Activated CD8-positive, alpha-beta memory T cell treated with anti-CD3 and anti-CD28 coated beads for 48 hours (primary cell): ENCODE data around the gene POLD4.
"Not testable (repeated sequence)": the region's sequence is repeated elsewhere in the genome, so short reads cannot be mapped to it uniquely, and the experiment has no call there.

Source experiments
- DNase-seq, 3 experiments: peaks; one replicate each; pipeline ENCODE4 v3.0.0-alpha.2; 2020; ENCODE audit warnings: low read depth in 2 of 3, low spot score in 2 of 3

The POLD4 gene

DNA sequence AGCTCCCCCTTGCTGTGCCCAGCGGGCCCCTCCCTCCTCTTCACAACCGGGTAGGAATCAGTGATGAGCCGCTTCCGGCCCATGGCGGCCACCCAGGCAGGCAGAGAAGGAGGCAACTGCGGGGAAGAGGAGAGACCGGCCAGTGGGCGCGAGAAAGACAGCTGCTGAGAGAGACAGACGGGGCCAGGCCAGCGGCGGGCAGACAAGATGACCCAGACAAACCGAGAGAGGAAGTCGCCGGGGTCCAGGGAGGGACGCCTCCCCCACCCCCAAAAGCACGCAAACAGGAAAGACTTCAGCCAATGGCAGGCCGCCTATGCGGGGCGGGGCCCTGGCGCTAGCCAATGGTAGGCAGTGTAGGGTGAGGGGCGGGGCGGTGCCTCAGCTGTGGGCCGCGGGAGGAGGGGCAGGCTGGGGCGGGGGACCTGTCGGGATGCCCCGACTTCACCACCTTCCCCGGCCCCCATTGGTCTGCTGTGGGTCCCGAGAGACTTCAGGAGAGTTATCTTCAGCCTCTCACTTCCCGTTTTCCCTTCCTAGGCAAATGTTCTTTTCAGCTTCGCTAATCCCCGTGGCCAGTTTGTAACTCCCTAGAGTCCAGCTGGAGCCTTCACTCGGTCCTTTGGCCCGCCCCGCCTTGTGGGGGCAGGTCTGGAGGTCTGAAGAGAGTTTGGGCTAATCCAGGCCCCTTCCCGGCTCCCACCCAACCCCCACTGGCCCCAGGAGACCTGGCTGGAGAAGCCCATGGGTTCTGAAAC lies at the start of gene POLD4:
POLD4 (minus strand) TSS at position 230 of the 758 bp plus-strand sequence; CDS start at position 83, 147 bp downstream.
- peak; percentile 77 to 90 (median 88) for DNase-seq

- DNase-seq = not testable (repeated sequence)
These were observed 49.7 kb upstream of the POLD4 start for GRCh38 chr11:67403085-67403484.

- not testable (repeated sequence) for DNase-seq
These were observed 49.0 kb upstream of the POLD4 start for GRCh38 chr11:67402192-67402839.

- DNase-seq = peak; percentile 88 to 92 (median 90)
These were observed 48.3 kb upstream of the POLD4 start, which contains the start of gene PPP1CA for GRCh38 chr11:67401495-67402191. PPP1CA (minus strand) TSS chr11:67401858; CDS start chr11:67401782, 76 bp downstream.

DNA sequence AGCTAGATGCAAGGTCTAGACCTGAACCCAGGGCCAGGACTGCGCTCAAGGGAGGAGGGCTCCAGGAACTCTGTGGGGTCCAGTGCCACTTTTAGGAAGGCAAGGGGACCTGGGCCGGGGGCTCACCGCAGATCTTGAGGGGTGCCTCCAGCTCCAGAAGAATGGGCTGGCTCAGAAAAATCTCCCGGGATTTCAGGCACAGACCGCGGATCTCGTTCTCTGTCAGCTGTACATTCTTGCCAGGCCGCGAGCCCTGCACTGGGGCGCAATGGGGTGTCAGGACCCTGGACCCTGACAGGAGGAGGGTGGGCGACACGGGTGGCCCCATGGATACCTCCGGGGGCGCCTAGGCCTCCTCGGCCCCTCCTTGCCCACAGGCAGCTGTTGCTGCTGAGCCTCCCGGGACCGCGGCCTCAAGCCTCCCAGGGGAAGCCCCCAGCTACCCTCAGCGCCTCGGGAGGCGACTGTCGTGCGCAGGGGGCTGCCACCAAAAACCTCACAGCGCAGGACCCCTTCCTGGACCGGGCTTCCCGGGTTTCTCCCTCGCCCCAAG lies 47.7 kb upstream of the POLD4 start:
- no peak for DNase-seq

- DNase-seq = no peak
These were observed 47.0 kb upstream of the POLD4 start for GRCh38 chr11:67400251-67400941.

GRCh38 chr11:67398661-67399563 lies 45.6 kb upstream of the POLD4 start:
- no peak for DNase-seq

- DNase-seq = no peak
These were observed 44.8 kb upstream of the POLD4 start for GRCh38 chr11:67397986-67398660.

DNA sequence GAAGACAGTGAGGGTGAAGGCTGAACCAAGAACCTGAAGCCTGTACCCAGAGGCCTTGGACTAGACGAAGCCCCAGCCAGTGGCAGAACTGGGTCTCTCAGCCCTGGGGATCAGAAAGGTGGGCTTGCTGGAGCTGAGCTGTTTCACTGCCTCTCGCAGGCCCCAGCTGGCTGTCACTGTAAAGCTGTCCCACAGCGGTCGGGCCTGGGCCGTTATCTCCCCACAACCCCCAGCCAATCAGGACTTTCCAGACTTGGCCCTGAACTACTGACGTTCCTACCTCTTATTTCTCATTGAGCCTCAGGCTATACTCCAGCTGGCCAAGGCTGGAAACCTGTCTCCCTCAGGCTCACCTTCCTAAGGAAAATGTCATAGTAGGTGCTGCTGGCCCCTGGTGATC lies 44.2 kb upstream of the POLD4 start:
- no peak for DNase-seq

GRCh38 chr11:67396587-67397389 lies 43.4 kb upstream of the POLD4 start:
- no peak for DNase-seq

DNA sequence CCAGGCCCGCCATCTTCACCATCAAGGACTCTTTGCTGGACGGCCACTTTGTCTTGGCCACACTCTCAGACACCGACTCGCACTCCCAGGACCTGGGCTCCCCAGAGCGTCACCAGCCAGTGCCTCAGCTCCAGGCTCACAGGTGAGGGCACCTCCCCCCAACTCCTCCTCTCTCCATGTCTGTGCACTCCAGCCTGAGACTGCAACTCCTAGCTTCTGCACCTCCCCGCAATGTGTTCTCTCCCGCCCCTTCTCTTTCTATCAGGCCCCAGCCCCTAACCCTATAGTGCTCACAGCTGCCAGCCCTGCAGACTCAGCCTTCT lies 42.9 kb upstream of the POLD4 start:
- no peak for DNase-seq

DNA sequence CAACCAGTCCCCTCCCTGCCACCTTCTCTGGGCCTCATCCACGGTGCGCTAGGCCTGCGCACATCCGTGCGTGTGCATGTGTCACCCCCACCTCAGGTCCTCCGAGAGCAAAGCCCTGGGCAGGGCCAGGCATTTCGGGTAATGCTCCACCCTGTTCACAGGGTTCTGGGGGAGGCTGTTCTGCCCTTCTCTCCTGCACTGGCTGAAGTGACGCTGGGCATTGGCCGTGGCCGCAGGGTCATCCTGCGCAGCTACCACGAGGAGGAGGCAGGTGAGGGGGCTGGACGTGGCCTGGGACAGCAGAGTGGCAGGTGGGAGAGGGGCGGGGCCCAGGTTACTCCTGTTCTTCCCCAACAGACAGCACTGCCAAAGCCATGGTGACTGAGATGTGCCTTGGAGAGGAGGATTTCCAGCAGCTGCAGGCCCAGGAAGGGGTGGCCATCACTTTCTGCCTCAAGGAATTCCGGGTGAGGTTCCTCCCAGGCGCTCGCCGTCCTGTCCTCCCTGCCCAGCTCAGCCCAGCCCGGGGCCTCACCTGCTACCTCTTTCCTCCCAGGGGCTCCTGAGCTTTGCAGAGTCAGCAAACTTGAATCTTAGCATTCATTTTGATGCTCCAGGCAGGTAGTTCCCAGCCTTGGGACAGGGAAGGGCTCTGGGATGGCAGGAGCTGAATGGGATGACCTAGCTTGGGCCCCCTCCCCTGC lies 42.4 kb upstream of the POLD4 start:
- no peak for DNase-seq

DNA sequence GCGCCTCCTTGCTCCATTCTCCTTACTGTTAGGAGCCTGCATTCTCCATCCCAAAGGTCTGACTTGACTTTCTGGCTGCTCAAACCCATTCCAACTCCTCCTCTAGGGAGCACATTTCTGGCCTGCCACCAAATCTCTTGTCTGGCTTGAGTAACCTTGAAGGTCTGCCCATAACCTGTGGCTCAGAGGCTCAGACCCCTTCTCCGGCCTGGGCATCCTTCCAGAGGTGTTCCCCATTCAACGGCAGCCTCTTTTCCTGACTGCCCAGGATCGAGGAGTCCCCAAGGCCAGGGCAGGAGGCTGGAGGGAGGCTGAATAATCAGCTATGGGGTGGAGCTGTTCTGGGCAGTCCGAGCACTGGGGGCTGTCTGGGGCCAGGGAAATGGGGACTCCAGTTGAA lies 40.6 kb upstream of the POLD4 start:
- DNase-seq = no peak

DNA sequence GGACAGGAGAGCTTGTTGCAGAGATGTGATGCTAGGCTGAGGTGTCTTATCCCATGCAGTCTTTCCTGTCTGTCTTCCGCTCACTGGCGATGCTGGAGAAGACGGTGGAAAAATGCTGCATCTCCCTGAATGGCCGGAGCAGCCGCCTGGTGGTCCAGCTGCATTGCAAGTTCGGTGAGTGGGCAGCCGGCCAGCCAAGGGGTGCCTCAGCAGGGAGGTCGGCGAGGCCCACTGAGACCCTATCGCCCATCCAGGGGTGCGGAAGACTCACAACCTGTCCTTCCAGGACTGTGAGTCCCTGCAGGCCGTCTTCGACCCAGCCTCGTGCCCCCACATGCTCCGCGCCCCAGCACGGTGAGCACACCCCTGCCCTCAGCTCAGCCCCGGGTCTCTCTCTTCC lies 40.1 kb upstream of the POLD4 start:
- no peak for DNase-seq

GRCh38 chr11:67392183-67392715 lies 38.9 kb upstream of the POLD4 start:
- no peak for DNase-seq

DNA sequence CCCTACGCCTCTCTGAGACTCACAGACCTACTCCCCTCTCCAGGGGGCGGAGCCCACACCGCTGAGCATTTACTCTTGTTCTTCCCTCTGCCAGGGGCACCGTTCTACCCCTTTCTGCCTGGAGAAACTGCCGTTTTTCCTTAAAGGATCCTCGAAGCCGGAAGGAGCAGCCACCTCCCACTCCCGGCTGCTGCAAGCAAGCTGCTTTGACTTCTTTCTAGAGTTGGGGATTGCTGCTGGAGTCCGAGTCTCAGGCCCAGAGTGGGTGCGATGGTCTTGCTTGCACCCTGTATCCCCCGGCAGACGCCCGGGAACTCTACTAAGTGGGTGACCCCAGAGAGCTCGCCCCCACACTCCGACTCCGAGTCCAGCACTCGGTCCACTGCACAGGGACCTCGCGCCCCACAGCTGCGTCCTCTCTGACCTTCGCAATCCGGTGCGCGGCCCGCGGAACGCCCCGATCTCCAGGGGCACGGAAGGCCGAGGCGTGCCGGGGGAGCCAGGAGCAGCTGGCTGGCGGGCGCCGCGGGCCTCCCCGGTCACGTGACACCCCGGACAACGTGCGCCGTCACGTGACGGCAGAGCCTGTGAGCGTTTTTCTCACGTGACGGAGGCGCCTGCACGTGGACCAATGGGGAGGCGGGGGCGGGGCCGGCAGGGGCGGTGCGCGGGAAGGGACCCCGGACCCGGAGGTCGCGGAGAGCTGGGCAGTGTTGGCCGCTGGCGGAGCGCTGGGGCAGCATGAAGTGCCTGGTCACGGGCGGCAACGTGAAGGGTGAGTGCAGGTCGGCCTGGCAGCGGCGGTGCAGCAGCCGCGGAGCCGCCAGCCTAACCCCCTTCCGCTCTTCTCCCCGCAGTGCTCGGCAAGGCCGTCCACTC lies 38.2 kb upstream of the POLD4 start, which contains the start of gene RAD9A:
RAD9A (plus strand) TSS at position 683 of the 879 bp plus-strand sequence; CDS start at position 742, 59 bp downstream.
- DNase-seq = peak; percentile 84 to 91 (median 85)

GRCh38 chr11:67390947-67391303 lies 37.6 kb upstream of the POLD4 start:
- DNase-seq = no peak
